Caco-2 (cell line): ENCODE results near the gene ABLIM2. TPM values are rescaled to one million over a fixed set of nuclear protein-coding genes. Genes with fewer than 3 reads are reported as not detected.

Experiments used
- BruUV-seq: library from RNA; stranded (reverse); fragments of 400-500 nt; replicated peaks from 2 replicates; lab custom pipeline; 2021; lab: Mats Ljungman, UMichigan
- CTCF ChIA-PET: fragments of 300-600 bp; sonication (Branson Sonifier 250); formaldehyde crosslinking; loops from one replicate; lab custom pipeline; 2022; ENCODE audit warnings: antibody characterized with exemption; lab: Charles Lee
- POLR2A ChIA-PET: fragments of 300-600 bp; sonication (Branson Sonifier 250); formaldehyde crosslinking; loops from one replicate; lab custom pipeline; 2022; ENCODE audit warnings: antibody characterized with exemption; lab: Charles Lee
- DNase-seq, 2 experiments: peaks; one replicate each; pipeline versions ENCODE4 v3.0.0 to v3.0.0-alpha.2; 2020 to 2022
- H3K27me3 ChIP-seq: replicated peaks from 2 replicates; pipeline ENCODE4 v1.6.0; 2011; ENCODE audit warnings: low read length; ENCODE audit not compliant: control insufficient read depth, insufficient read depth
- H3K36me3 ChIP-seq: 2 replicates; pipeline ENCODE4 v1.5.1; 2011; ENCODE audit warnings: low read length; ENCODE audit not compliant: control insufficient read depth, insufficient read depth
- H3K4me1 ChIP-seq: fragments of 250-450 bp; sonication (Bioruptor Pico); 2 replicates; pipeline ENCODE4 v1.5.1; 2020; ENCODE audit warnings: mild to moderate bottlenecking
- H3K4me3 ChIP-seq: 2 replicates; pipeline ENCODE4 v1.5.1; 2011; ENCODE audit warnings: low read depth, mild to moderate bottlenecking, control low read depth, low read length
- H3K9me3 ChIP-seq: fragments of 250-450 bp; sonication (Bioruptor Pico); 2 replicates; pipeline ENCODE4 v1.5.1; 2020; ENCODE audit warnings: mild to moderate bottlenecking, moderate library complexity
- H3K27ac Mint-ChIP-seq: one replicate; pipeline ENCODE4 v1.8.0; 2022; ENCODE audit warnings: mixed read lengths; ENCODE audit not compliant: unreplicated experiment
- H3K27me3 Mint-ChIP-seq: one replicate; pipeline ENCODE4 v1.8.0; 2022; ENCODE audit warnings: mixed read lengths; ENCODE audit not compliant: insufficient read depth, unreplicated experiment
- H3K36me3 Mint-ChIP-seq: one replicate; pipeline ENCODE4 v1.8.0; 2022; ENCODE audit warnings: mild to moderate bottlenecking, mixed read lengths; ENCODE audit not compliant: insufficient read depth, unreplicated experiment
- H3K4me1 Mint-ChIP-seq: one replicate; pipeline ENCODE4 v1.8.0; 2022; ENCODE audit warnings: low read depth, mixed read lengths; ENCODE audit not compliant: unreplicated experiment
- H3K4me3 Mint-ChIP-seq: one replicate; pipeline ENCODE4 v1.8.0; 2022; ENCODE audit warnings: mild to moderate bottlenecking, moderate library complexity, mixed read lengths; ENCODE audit not compliant: unreplicated experiment
- H3K9me3 Mint-ChIP-seq: one replicate; pipeline ENCODE4 v1.8.0; 2022; ENCODE audit warnings: mixed read lengths; ENCODE audit not compliant: unreplicated experiment
- CTCF ChIP-seq, 2 experiments: fragments of 200-600 bp in 1 of 2; IDR thresholded peaks; 1 replicate in 1 of 2; 2 replicates in 1 of 2; pipeline versions ENCODE4 v1.5.1 to v1.8.0; 2011 to 2022; ENCODE audit warnings: antibody characterized with exemption in 1 of 2, control low read depth in 1 of 2, inconsistent platforms in 1 of 2, low read depth in 1 of 2, low read length in 1 of 2, mild to moderate bottlenecking in 1 of 2, moderate library complexity in 1 of 2; ENCODE audit not compliant: insufficient read depth in 1 of 2, severe bottlenecking in 1 of 2, unreplicated experiment in 1 of 2
- intact Hi-C: fragments of 100-400 bp; cut with micrococcal nuclease; formaldehyde crosslinking; loops from one replicate; pipeline ENCODE4 v1.10.0; 2022; ENCODE audit not compliant: unreplicated experiment
- total RNA-seq: library from RNA; stranded (reverse); gene quantifications from 2 replicates; pipeline ENCODE4 v1.2.3, GENCODE V29; 2022

The ABLIM2 gene
- total RNA-seq, 1 experiment from 2014 or later: 0.23 TPM

DNA sequence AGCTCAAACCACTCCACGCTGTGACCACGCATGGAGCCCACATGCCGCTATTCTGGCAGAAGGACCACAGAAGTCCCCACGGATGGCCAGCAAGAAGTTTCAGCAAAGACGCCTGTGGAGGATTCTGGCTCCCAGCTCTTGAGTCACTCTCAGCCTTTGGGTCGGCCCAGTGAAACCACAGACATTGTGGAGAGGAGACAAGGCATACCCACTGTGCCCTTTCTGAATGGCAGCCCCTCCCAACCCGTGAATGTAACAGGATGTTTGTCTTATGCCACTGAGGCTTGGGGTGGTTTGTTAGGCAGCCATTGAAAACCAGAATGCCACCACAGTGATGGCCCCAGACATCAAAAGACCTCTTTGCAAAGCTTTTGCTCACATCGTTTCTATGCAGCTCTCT lies 42.7 kb downstream of the ABLIM2 start:
- H3K27me3 Mint-ChIP-seq: peaks cover 5% of the 10 kb centered on the region
- H3K4me3 Mint-ChIP-seq: no peak overlapping the region
- Histone ChIP-seq H3K36me3 (no peaks in the 10 kb centered on the region), H3K27me3 (no peaks in the 10 kb centered on the region), H3K4me1 (peaks cover 7% of the 10 kb centered on the region), H3K4me3 (no peak overlapping the region), H3K9me3 (no peaks in the 10 kb centered on the region)
- H3K9me3 Mint-ChIP-seq: peaks cover 8% of the 10 kb centered on the region
- no peak for TF ChIP-seq CTCF (IDR thresholded peaks at IDR 0.05; ENCODE audit: insufficient read depth in 1 of 2, low read depth in 1 of 2, low read length in 1 of 2, severe bottlenecking in 1 of 2, unreplicated experiment in 1 of 2)
- ChIA-PET CTCF (interaction anchor here (0.5 to 0.6 kb wide), 2 partner anchors 295 to 312 kb away, joined by 4 read pairs; no protein-coding TSS in a partner anchor), POLR2A (no interaction called here)
- no peak for DNase-seq
- intact Hi-C loops: no loop called here
- no TSS peak for BruUV-seq
- peaks cover 7% of the 10 kb centered on the region for H3K4me1 Mint-ChIP-seq
- no peaks in the 10 kb centered on the region for H3K36me3 Mint-ChIP-seq
- no peak overlapping the region for H3K27ac Mint-ChIP-seq

DNA sequence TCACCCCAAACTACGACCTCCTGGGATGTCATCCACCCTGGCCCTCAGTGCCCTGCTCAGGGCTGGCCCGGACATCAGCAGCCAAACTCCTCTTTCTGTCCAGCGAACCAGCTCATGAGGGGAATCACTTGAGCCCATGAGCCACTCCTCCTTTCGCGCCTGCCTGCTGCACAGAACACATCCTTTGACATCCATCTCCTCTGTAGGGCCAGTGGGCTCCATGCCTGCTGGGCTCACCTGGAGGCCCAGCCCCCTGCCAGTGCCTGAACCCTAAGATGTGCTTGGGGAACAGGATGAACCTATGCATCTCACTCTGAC lies 43.5 kb downstream of the ABLIM2 start:
- TF ChIP-seq CTCF (IDR thresholded peaks at IDR 0.05; ENCODE audit: insufficient read depth in 1 of 2, low read depth in 1 of 2, low read length in 1 of 2, severe bottlenecking in 1 of 2, unreplicated experiment in 1 of 2): no peak
- Mint-ChIP-seq H3K27me3 (peaks cover 5% of the 10 kb centered on the region), H3K4me3 (no peak overlapping the region), H3K9me3 (peaks cover 8% of the 10 kb centered on the region), H3K4me1 (peaks cover 7% of the 10 kb centered on the region), H3K27ac (no peak overlapping the region), H3K36me3 (no peaks in the 10 kb centered on the region)
- DNase-seq: no peak
- no peaks in the 10 kb centered on the region for H3K9me3 ChIP-seq
- peaks cover 7% of the 10 kb centered on the region for H3K4me1 ChIP-seq
- no TSS peak for BruUV-seq
- H3K27me3 ChIP-seq: no peaks in the 10 kb centered on the region
- intact Hi-C loops: no loop called here
- no peaks in the 10 kb centered on the region for H3K36me3 ChIP-seq
- ChIA-PET CTCF (interaction anchor here (0.6 kb wide), 1 partner anchor 295 kb away, joined by 4 read pairs; no protein-coding TSS in a partner anchor), POLR2A (no interaction called here)
- no peak overlapping the region for H3K4me3 ChIP-seq

DNA sequence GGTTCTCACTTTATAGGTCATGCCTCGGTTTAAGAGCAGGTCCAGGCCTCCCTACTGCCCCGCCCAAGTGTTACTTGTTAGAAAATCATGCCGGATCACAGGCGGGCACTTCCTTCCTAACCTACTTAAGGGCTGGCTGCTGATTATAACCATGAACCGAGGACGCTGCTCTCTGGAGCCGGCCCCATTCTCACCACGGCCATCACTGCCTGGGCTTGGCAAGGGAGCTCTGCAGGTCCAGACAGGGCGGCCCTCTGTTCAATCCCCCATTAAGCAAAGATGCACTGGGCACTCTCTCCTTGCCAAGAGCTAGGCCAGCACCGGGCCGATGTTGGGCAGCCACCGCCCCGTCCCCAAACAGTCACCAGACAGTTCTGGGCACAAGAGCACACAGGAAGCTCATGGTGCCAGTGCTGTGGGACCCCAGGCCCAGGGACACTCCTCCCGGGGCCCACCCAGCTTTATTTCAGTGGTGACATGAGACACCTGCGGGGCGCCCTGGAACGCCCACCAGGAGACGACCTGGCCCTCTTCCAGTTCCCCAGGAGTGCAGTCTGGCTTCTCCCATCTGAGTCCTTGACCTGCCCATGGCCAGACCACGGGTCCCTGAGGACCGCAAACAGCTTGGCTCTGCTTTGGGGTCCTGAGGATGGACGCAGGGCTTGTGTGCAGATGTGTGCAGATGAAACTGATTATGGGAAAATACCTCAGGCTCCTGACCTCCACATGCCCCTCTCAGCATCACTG lies 44.0 kb downstream of the ABLIM2 start:
- TF ChIP-seq CTCF (IDR thresholded peaks at IDR 0.05; ENCODE audit: insufficient read depth in 1 of 2, low read depth in 1 of 2, low read length in 1 of 2, severe bottlenecking in 1 of 2, unreplicated experiment in 1 of 2): no peak
- H3K4me1 ChIP-seq: peaks cover 7% of the 10 kb centered on the region
- H3K4me1 Mint-ChIP-seq: peaks cover 7% of the 10 kb centered on the region
- no peaks in the 10 kb centered on the region for H3K36me3 ChIP-seq
- CTCF ChIA-PET: no interaction called here
- no peak overlapping the region for H3K27ac Mint-ChIP-seq
- POLR2A ChIA-PET: no interaction called here
- no TSS peak for BruUV-seq
- no peak overlapping the region for H3K4me3 Mint-ChIP-seq
- no peak for DNase-seq
- H3K9me3 ChIP-seq: no peaks in the 10 kb centered on the region
- H3K27me3 Mint-ChIP-seq: peaks cover 5% of the 10 kb centered on the region
- H3K4me3 ChIP-seq: no peak overlapping the region
- intact Hi-C loops: no loop called here
- no peaks in the 10 kb centered on the region for H3K36me3 Mint-ChIP-seq
- H3K9me3 Mint-ChIP-seq: peaks cover 8% of the 10 kb centered on the region
- H3K27me3 ChIP-seq: no peaks in the 10 kb centered on the region
